GM18519 (cell line): ENCODE results near the gene KCTD14.

ENCODE experiments used
- ATAC-seq: cut with Tn5 transposase; IDR thresholded peaks from one replicate; pipeline ENCODE4 v1.9.1; 2021; ENCODE audit warnings: mild to moderate bottlenecking, moderate library complexity; ENCODE audit not compliant: unreplicated experiment, low FRiP score

Gene KCTD14

DNA sequence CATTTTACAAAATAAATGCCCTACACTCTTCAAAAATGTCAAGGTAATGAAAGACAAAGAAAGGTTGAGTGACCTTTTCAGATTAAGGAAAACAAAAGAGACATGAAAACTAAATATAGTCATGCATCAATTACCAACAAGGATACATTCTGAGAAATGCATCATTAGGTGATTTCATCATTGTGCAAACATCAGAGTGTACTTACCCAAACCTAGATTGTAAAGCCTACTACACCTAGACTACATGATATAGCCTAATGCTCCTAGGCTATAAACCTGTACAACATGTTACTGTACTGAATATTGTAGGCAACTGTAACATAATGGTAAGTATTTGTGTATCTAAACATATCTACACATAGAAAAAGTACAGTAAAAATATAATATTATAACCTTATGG, 55.3 kb downstream of the KCTD14 start:
- ATAC-seq = no peak

- ATAC-seq = no peak
Measured at GRCh38 chr11:77967121-77967520, 56.0 kb downstream of the KCTD14 start.

DNA sequence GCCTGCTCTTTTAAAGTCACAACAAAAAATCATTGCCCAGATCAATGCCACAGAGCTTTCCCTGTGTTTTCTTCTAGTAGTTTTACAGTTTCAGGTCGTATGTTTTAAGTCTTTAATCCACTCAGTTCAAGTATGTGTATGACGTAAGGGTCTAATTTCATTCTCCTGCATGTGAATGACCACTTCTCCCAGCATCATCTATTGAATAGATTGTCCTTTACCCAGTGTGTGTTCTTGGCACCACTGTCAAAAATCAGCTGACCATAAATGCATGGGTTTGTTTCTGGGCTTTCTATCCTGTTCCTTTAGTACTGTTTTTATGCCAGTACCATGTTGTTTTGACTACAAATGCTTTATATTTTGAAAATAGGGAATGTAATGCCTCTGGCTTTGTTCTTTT, 56.7 kb downstream of the KCTD14 start:
- no peak for ATAC-seq
